Right forelimb (tissue), 1 donor: ENCODE results near the gene COA1.
"Not testable (repeated sequence)": the region's sequence is repeated elsewhere in the genome, so short reads cannot be mapped to it uniquely, and the experiment has no call there.

Experiments
- DNase-seq: peaks from one replicate; pipeline ENCODE4 v3.0.0-alpha.2; 2018

Gene COA1

GRCh38 chr7:43686991-43687390, 42.3 kb downstream of the COA1 start:
- no peak for DNase-seq

- no peak for DNase-seq
These were observed 48.6 kb downstream of the COA1 start for GRCh38 chr7:43680736-43681135.

- DNase-seq: no peak
These were observed 49.9 kb downstream of the COA1 start for GRCh38 chr7:43679210-43680068.

- no peak for DNase-seq
These were observed 51.0 kb downstream of the COA1 start for GRCh38 chr7:43678315-43678714.

- DNase-seq: no peak
These were observed 51.5 kb downstream of the COA1 start for GRCh38 chr7:43677864-43678263.

GRCh38 chr7:43674559-43675436, 54.5 kb downstream of the COA1 start:
- DNase-seq: no peak

GRCh38 chr7:43673243-43673976, 55.9 kb downstream of the COA1 start:
- DNase-seq: not testable (repeated sequence)

GRCh38 chr7:43671521-43671920, 57.8 kb downstream of the COA1 start:
- no peak for DNase-seq

- DNase-seq: no peak
These were observed 59.8 kb downstream of the COA1 start for GRCh38 chr7:43669286-43670081.

GRCh38 chr7:43668035-43668434, 61.3 kb downstream of the COA1 start:
- DNase-seq: no peak

- no peak for DNase-seq
These were observed 62.4 kb downstream of the COA1 start for GRCh38 chr7:43666938-43667337.

- DNase-seq: no peak
These were observed 64.6 kb downstream of the COA1 start for GRCh38 chr7:43664681-43665080.

GRCh38 chr7:43660141-43660540, 69.2 kb downstream of the COA1 start:
- DNase-seq: no peak

- no peak for DNase-seq
These were observed 69.8 kb downstream of the COA1 start for GRCh38 chr7:43659549-43659896.

GRCh38 chr7:43658718-43659548, 70.4 kb downstream of the COA1 start:
- no peak for DNase-seq

- DNase-seq: no peak
These were observed 72.3 kb downstream of the COA1 start for GRCh38 chr7:43656997-43657396.

GRCh38 chr7:43655584-43655983, 73.7 kb downstream of the COA1 start:
- no peak for DNase-seq

GRCh38 chr7:43653891-43654504, 75.3 kb downstream of the COA1 start:
- no peak for DNase-seq

- DNase-seq: no peak
These were observed 75.9 kb downstream of the COA1 start for GRCh38 chr7:43653466-43653865.

GRCh38 chr7:43652364-43652763, 77.0 kb downstream of the COA1 start:
- DNase-seq: no peak

GRCh38 chr7:43650457-43651052, 78.8 kb downstream of the COA1 start:
- DNase-seq: no peak
